Lower leg skin (tissue), 3 donors: ENCODE results near the gene CLUH.

Experiments
- CTCF ChIP-seq, 3 donors: fragments of 450-650 bp; IDR thresholded peaks; one replicate each; pipeline ENCODE4 v1.5.1; 2016; ENCODE audit warnings: antibody characterized with exemption in 3 of 3, mild to moderate bottlenecking in 3 of 3, moderate library complexity in 2 of 3
- POLR2A ChIP-seq, 2 donors: fragments of 450-650 bp; IDR thresholded peaks; one replicate each; pipeline ENCODE4 v1.6.1; 2016 to 2017; ENCODE audit warnings: antibody characterized with exemption in 2 of 2, mild to moderate bottlenecking in 1 of 2, moderate library complexity in 1 of 2

DNA sequence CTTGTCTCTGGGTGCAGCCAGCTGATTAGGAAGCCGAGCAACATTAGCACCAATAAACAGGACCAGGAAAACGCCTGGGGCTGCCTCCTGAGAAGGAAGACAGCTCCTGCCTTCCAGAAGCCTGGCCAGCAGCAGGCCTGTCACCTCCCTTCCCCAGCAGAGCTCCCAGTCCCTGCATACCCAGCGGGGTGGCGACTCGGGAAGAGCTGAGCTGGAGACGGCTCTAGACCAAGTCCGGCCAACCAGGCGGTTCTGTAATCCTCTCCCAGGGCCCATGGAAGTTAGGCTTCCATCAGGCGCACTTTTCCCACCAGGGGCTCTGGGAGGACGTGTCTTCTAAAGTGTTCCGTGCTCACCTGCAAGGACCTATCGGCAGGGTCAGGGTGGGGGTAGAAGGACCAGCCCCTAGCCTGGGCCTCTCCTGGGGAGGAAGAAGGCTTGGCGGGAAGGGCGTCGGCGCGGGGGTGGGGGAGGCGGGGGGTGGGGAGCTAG lies 12.0 kb upstream of the CLUH start:
- TF ChIP-seq CTCF (IDR thresholded peaks at IDR 0.05) (no peak), POLR2A (IDR thresholded peaks at IDR 0.05) (no peak)
